GM21576 (cell line): ENCODE data around the gene EPS8.

ENCODE experiments used
- ATAC-seq: cut with Tn5 transposase; IDR thresholded peaks from one replicate; pipeline ENCODE4 v1.9.1; 2021; ENCODE audit warnings: mild to moderate bottlenecking, moderate library complexity; ENCODE audit not compliant: unreplicated experiment

The EPS8 gene

DNA sequence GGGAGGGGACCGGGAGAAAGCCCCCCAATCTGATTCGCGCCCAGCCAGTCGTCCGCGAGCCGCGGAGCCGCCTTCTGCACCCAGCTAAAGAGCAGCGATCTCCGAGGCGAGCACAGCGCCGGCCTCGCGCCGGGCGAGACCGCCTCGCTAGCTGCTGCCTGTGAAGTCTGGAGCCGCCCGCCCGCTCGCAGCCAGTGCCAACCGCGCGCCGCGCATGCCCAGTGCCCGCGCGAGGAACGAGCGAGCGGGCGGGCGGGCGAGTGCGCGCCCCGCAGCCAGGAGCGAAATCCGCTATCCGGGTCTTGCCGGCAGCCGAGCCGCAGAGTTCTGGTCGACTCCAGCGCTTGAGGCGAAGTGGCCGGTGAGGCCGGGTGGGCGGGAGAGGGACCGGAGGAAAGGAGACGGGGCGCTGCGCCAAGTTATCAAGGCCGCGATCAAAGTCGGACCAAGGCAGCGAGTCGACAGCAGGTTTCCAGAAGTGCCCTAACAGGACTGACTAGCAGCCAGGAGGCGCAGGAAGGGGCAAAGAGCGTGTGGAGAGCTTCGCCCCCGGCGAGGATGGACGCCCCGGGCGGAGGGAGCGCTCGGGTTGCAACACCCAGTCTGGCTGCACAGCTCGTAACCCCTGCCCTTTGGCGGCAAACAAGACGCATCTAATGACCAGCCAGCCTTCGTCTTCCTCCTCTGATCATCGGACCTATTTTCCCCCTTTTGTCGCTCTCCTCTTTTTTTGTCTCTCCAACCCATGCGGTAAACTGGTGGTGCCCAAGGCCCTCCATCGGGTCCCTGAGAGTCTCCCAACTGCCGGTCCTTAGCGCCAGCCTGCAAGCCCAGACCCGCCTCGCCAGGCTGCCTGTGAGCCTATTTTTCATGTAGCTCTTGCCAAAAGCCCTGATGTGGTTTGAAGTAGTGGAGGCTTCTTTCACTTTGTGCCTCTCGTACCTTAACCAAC, at the start of gene EPS8:
EPS8 (minus strand) TSS at position 169 of the 952 bp plus-strand sequence. CDS start 106,437 bp downstream, outside the sequence.
- ATAC-seq, result peak; percentile 82

DNA sequence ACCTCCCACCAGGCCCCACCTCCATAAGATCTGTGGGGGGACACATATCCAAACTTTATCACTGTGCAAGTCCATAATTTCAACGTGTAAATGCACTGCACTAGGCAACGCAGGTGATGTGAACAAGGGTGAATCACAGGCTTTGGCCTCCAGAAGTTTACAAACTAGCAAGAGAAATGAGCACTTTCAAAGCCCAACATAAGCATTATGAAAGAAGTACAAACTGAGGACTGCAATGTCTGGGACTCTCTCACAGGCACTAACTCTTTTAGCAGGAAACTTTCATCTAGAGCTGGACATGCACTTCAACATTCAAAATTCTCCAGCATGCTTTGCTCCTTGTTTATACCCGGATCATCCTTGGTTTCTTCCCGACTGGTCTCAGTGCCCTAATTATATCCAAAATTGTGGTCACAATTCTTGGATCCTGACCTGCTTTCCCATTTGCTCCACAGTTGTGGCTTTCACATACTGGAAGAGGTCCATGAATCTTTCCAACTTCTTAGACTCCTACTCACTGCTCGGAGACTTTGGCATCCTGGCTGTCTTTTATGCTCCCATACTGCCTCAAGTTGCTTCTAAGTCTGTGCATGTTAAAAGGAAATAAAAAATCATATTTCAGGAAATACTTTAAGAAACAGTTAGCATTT, 48.1 kb upstream of the EPS8 start:
- no peak for ATAC-seq

DNA sequence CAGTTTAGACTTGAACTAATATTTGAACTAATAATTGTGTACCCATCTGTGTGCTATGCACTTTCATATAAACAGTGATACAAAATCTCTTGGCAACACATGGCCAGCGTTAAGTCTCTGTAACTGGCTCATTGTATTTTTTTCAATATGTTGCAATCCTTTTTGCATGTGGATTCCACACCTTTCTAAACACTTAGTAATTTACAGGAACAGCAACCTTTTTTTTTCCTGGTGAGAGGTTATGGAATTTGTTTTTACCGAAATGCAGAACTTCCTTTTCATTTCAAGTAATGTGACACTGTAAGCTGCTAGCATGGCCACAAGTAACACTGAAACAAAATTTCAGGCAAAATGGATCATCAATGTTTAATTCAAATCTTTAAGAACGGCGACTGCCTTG, 45.4 kb upstream of the EPS8 start:
- no peak for ATAC-seq

DNA sequence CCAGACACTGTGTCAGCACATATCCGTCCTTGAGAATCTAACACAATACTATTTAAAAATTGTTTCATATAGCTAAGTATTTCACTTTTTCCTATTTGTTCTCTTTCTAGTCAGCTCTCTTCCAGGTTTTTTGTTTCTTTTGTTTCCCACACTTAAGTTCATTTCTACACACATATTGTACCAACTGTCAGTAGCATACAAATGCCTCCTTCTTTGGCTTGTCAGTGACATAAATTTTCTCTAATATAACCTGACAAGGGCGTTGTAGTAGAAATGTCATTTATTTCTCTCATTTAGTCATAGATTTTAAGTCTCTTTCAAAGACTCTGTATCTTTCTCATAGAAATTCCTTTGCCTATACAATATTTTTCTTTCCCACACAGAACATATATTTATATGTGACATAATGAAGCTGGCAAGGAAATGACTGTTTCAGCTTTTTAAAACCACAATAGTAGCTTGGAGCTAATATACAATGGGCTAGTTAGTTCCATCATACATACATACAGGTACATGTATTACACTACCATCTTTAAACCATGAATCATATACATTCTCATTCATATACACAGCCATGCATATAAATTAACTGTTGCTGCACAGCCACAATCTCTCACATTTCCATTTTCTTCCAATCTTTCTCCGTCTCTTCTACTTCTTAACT, 42.3 kb upstream of the EPS8 start:
- ATAC-seq, result no peak

GRCh38 chr12:15830538-15830937, 41.4 kb upstream of the EPS8 start:
- ATAC-seq, result no peak

- no peak for ATAC-seq
These were observed 40.8 kb upstream of the EPS8 start for GRCh38 chr12:15829949-15830348.

GRCh38 chr12:15829255-15829654, 40.1 kb upstream of the EPS8 start:
- ATAC-seq, result no peak

DNA sequence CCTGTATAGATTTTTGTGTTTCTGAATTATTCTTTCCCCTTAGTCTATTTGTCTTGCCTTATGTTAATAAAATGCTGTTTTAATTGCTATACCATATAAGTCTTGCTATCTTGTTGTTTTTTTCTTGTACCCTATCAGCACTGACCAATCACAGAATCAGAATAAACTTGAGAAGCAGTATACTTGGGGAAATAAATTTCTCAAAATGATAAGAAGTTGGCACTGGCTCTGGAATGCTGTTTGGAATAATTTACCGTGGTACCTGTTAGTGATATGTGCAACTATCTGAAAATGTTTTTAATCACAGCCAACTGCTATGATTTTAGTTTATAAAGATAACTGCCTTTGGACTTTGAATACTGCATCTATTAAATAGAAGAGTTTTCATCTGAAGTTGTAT, 37.9 kb upstream of the EPS8 start:
- ATAC-seq, result no peak

- ATAC-seq, result no peak
These were observed 35.3 kb upstream of the EPS8 start for GRCh38 chr12:15824516-15824915.

- ATAC-seq, result no peak
These were observed 34.4 kb upstream of the EPS8 start for GRCh38 chr12:15823360-15824128.

- no peak for ATAC-seq
These were observed 30.7 kb upstream of the EPS8 start for GRCh38 chr12:15819644-15820437.

DNA sequence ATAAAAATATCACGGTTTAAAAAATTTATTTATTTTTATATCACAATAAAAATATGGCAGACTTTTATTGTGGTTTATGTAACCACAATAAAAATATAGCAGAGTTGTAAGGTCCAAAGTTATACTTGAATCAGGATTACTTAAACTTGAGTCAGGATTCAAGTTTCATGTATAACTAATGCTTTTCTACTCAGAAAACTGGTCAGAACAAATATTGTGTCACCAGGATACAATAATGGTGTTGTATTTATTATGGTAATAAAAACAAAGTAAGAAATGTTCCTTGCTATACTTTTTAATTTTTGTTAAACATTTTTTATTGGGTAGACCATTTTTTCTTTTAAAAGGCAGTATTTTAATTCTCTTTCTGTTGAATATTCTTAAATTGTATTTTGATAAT, 29.2 kb upstream of the EPS8 start:
- ATAC-seq, result no peak

- ATAC-seq, result no peak
These were observed 26.5 kb upstream of the EPS8 start for GRCh38 chr12:15815730-15816129.

GRCh38 chr12:15811214-15812127, 22.3 kb upstream of the EPS8 start:
- ATAC-seq, result no peak

DNA sequence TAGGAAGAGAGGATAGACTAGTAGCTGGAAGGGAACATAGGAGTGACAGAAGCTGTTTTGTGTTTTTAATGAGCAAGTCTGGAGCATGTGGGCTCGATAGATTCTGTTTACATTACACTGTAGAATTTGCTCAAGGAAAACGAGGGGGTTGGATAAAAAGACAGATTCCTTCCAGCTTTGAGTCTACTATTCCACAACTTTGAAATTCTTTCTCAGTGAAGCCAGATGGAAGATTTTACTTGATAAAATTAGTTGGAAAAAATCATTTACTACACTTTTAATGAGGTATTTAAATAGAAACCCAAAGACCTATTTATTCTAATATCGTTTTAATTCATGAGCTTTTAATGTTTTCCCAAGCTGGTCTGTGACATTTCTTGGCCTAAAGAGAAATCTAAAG, 19.5 kb upstream of the EPS8 start:
- no peak for ATAC-seq

DNA sequence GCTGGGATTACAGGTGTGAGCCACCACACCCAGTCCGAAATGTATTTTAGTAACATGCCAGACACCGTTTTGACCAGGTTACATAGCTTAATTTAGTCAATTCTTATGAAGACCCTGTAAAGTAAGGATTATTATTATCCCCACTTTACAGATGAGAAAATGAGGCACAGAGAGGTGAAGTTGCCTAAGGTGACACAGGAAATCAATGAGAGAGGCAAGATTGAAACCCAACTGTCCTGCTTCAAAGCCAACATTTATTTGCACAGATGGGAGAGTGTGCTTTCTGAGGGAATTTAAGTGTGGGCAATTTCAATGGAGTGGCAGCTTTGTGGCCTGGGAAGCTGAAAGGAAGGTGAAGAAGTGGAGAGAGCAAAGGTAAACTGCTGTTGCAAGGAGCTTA, 19.1 kb upstream of the EPS8 start:
- no peak for ATAC-seq

GRCh38 chr12:15806826-15807225, 17.6 kb upstream of the EPS8 start:
- ATAC-seq, result no peak

- ATAC-seq, result no peak
These were observed 12.9 kb upstream of the EPS8 start for GRCh38 chr12:15801770-15802744.
